SK-N-MC (cell line): ENCODE data around the gene SLC2A6.
A peak's percentile ranks its signal among the peaks of the same experiment; 100 is the strongest.

Experiments
- EZH2 ChIP-seq: fragments of 200-600 bp; sonication (generic); IDR thresholded peaks from one replicate; pipeline ENCODE4 v1.6.1; 2017; ENCODE audit warnings: antibody characterized with exemption
- FOXP2 ChIP-seq: optimal IDR thresholded peaks from 2 replicates; pipeline ENCODE3; 2011; ENCODE audit warnings: mild to moderate bottlenecking, moderate library complexity; ENCODE audit not compliant: insufficient read depth; ENCODE audit errors: extremely low read length, control extremely low read depth
- POLR2AphosphoS5 ChIP-seq: IDR thresholded peaks from 2 replicates; pipeline ENCODE4 v1.6.1; 2012; ENCODE audit warnings: mild to moderate bottlenecking, low read depth, low read length, borderline replicate concordance

GRCh38 chr9:133459476-133460404, 19.2 kb downstream of the SLC2A6 start, which contains the start of gene CACFD1:
- TF ChIP-seq POLR2AphosphoS5 (peak; percentile 78), EZH2 (no peak), FOXP2 (peak; percentile 46)
